Measurements from ENCODE around the gene MEX3D.

DNA sequence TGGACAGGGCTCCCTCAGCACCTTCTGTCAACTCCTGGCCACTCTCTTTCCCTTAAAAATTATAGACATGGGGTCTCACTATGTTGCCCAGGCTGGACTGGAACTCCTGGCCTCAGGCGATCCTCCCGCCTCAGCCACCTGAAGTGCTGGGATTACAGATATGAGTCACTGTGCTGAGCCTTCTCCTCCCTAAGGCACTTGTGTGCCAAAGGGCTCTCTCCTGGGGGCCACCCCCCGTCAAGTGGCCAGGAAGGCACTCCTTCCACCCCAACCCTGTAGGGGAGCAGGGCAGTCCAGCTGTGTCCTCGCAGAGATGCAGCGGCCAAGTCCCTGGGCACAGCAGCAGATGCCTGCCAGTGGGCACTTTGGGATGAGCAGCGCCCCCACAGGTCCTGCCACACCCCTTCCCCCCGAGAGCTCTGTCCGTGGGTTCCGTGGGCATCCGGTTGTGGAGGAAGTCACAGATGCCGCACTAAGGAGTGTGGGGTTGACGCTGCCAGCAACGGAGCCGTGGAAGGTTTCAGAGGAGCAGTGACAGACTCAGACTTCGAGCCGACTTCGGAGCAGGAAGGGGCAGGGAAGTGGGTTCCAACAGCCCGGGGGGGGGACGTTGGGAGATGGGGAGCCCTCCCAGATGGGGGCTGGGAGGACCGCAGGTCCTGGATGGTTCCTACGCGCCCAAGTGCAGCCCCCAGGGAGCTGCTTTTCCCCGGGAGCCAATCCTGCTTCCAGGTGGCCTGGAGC lies 40.4 kb upstream of the MEX3D start:
- TF ChIP-seq, protein P1, sequence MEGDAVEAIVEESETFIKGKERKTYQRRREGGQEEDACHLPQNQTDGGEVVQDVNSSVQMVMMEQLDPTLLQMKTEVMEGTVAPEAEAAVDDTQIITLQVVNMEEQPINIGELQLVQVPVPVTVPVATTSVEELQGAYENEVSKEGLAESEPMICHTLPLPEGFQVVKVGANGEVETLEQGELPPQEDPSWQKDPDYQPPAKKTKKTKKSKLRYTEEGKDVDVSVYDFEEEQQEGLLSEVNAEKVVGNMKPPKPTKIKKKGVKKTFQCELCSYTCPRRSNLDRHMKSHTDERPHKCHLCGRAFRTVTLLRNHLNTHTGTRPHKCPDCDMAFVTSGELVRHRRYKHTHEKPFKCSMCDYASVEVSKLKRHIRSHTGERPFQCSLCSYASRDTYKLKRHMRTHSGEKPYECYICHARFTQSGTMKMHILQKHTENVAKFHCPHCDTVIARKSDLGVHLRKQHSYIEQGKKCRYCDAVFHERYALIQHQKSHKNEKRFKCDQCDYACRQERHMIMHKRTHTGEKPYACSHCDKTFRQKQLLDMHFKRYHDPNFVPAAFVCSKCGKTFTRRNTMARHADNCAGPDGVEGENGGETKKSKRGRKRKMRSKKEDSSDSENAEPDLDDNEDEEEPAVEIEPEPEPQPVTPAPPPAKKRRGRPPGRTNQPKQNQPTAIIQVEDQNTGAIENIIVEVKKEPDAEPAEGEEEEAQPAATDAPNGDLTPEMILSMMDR (conservative IDR thresholded peaks at IDR 0.05; ENCODE audit: low read depth, low read length): no peak
- no peak for TF ChIP-seq EZH2phosphoT487 (IDR thresholded peaks at IDR 0.05; ENCODE audit: borderline replicate concordance, low read length)

Data from PC-3 (cell line).